AG09309 (cell line): ENCODE measurements around the gene NCMAP.

ENCODE experiments used
- DNase-seq: peaks from one replicate; pipeline ENCODE4 v3.0.0-alpha.2; 2010; ENCODE audit warnings: low read depth
- H3K4me3 ChIP-seq: 2 replicates; pipeline ENCODE4 v1.5.1; 2011; ENCODE audit warnings: mild to moderate bottlenecking, low read depth, low read length, moderate library complexity; ENCODE audit not compliant: control insufficient read depth
- CTCF ChIP-seq: IDR thresholded peaks from 2 replicates; pipeline ENCODE4 v1.5.1; 2011; ENCODE audit warnings: mild to moderate bottlenecking, low read depth, low read length, inconsistent platforms; ENCODE audit not compliant: insufficient read depth, control insufficient read depth; ENCODE audit errors: missing control alignments

The NCMAP gene

GRCh38 chr1:24570265-24571125, 14.6 kb downstream of the NCMAP start:
- DNase-seq = no peak
- H3K4me3 ChIP-seq = no peak overlapping the region
- no peak for TF ChIP-seq CTCF

GRCh38 chr1:24572301-24572700, 16.4 kb downstream of the NCMAP start:
- no peak for DNase-seq
- no peak overlapping the region for H3K4me3 ChIP-seq
- TF ChIP-seq CTCF = no peak

- no peak for DNase-seq
- H3K4me3 ChIP-seq = no peak overlapping the region
- TF ChIP-seq CTCF = no peak
These were observed 20.2 kb downstream of the NCMAP start for GRCh38 chr1:24575905-24576587.

- DNase-seq = no peak
- TF ChIP-seq CTCF = no peak
- H3K4me3 ChIP-seq = no peak overlapping the region
These were observed 23.0 kb downstream of the NCMAP start for GRCh38 chr1:24578846-24579245.

- no peak for DNase-seq
- TF ChIP-seq CTCF = no peak
These were observed 24.9 kb downstream of the NCMAP start for GRCh38 chr1:24580756-24581155.

GRCh38 chr1:24584171-24584647, 28.3 kb downstream of the NCMAP start:
- DNase-seq = no peak
- TF ChIP-seq CTCF = no peak
- no peak overlapping the region for H3K4me3 ChIP-seq

More at GRCh38 chr1:24580756-24581155, 24.9 kb downstream of the NCMAP start:
- H3K4me3 ChIP-seq = no peak overlapping the region
